SK-N-SH (cell line): ENCODE measurements around the gene TTC27. TPM values are rescaled to one million over a fixed set of nuclear protein-coding genes. Genes with fewer than 3 reads are reported as not detected.

ENCODE experiments used
- CTCF ChIA-PET: fragments of 300-600, 350-600 bp; formaldehyde crosslinking; extraction: SDS; loops from one replicate; lab custom pipeline; 2021; lab: Yijun Ruan, JAX
- POLR2A ChIA-PET: fragments of 350-600 bp; sonication (Branson Sonifier 250); formaldehyde crosslinking; extraction: SDS; loops from one replicate; lab custom pipeline; 2020; ENCODE audit warnings: antibody characterized with exemption, inconsistent platforms; lab: Yijun Ruan, JAX
- DNase-seq: peaks from one replicate; pipeline ENCODE4 v3.0.0; 2012
- H2AFZ ChIP-seq: fragments of 200-600 bp; sonication (generic); 2 replicates; pipeline ENCODE4 v1.8.1; 2016; ENCODE audit warnings: antibody characterized with exemption, mild to moderate bottlenecking, low read depth
- H3F3A ChIP-seq: fragments of 200-600 bp; sonication (generic); replicated peaks from 2 replicates; pipeline ENCODE3; 2016; ENCODE audit warnings: antibody characterized with exemption, mild to moderate bottlenecking; ENCODE audit not compliant: insufficient read depth
- H3K27ac ChIP-seq, 2 experiments: fragments of 200-500 bp in 1 of 2; fragments of 200-600 bp in 1 of 2; sonication (Bioruptor generic) in 1 of 2; sonication (generic), shearing (Covaris generic) in 1 of 2; 2 replicates each; pipeline versions ENCODE4 v1.5.1 to v1.6.1; 2014 to 2016; ENCODE audit warnings: low read depth in 2 of 2, inconsistent platforms in 1 of 2, low read length in 1 of 2, mild to moderate bottlenecking in 1 of 2, mixed read lengths in 1 of 2
- H3K27me3 ChIP-seq: fragments of 200-600 bp; sonication (generic), shearing (Covaris generic); 2 replicates; pipeline ENCODE4 v1.6.1; 2016; ENCODE audit warnings: mixed run types; ENCODE audit not compliant: insufficient read depth
- H3K36me3 ChIP-seq, 2 experiments: fragments of 200-500 bp in 1 of 2; fragments of 200-600 bp in 1 of 2; sonication (Bioruptor generic) in 1 of 2; sonication (generic) in 1 of 2; replicated peaks in 1 of 2; 2 replicates each; pipeline versions ENCODE3 to v1.5.1; 2014 to 2016; ENCODE audit warnings: low read length in 1 of 2, mild to moderate bottlenecking in 1 of 2; ENCODE audit not compliant: insufficient read depth in 2 of 2, control insufficient read depth in 1 of 2
- H3K4me1 ChIP-seq, 2 experiments: fragments of 200-500 bp in 1 of 2; fragments of 200-600 bp in 1 of 2; sonication (Bioruptor generic) in 1 of 2; sonication (generic), shearing (Covaris generic) in 1 of 2; 2 replicates each; pipeline versions ENCODE4 v1.5.1 to v1.6.1; 2014 to 2016; ENCODE audit warnings: low read depth in 1 of 2, low read length in 1 of 2, mixed run types in 1 of 2; ENCODE audit not compliant: insufficient read depth in 2 of 2, control insufficient read depth in 1 of 2
- H3K4me2 ChIP-seq: fragments of 200-600 bp; sonication (generic), shearing (Covaris generic); 2 replicates; pipeline ENCODE4 v1.6.1; 2017; ENCODE audit warnings: mixed run types
- H3K4me3 ChIP-seq, 2 experiments: fragments of 200-500 bp in 1 of 2; fragments of 200-600 bp in 1 of 2; sonication (Bioruptor generic) in 1 of 2; sonication (generic), shearing (Covaris generic) in 1 of 2; 2 replicates each; pipeline versions ENCODE4 v1.5.1 to v1.8.1; 2014 to 2016; ENCODE audit warnings: low read depth in 2 of 2, inconsistent platforms in 1 of 2, low read length in 1 of 2, mild to moderate bottlenecking in 1 of 2, mixed read lengths in 1 of 2, moderate library complexity in 1 of 2
- H3K79me2 ChIP-seq: fragments of 200-600 bp; sonication (generic); 2 replicates; pipeline ENCODE4 v1.8.1; 2017; ENCODE audit warnings: mild to moderate bottlenecking; ENCODE audit not compliant: insufficient read depth
- H3K9ac ChIP-seq: fragments of 200-600 bp; sonication (generic); 2 replicates; pipeline ENCODE4 v1.6.1; 2017; ENCODE audit warnings: mixed run types
- H3K9me2 ChIP-seq: fragments of 200-600 bp; sonication (generic); 2 replicates; pipeline ENCODE4 v1.6.1; 2017; ENCODE audit warnings: mixed run types
- H3K9me3 ChIP-seq: fragments of 200-600 bp; sonication (generic); 2 replicates; pipeline ENCODE4 v1.6.1; 2017; ENCODE audit warnings: mixed run types, mild to moderate bottlenecking, moderate library complexity
- H4K20me1 ChIP-seq: fragments of 200-600 bp; sonication (generic); 2 replicates; pipeline ENCODE4 v1.6.1; 2017; ENCODE audit warnings: mild to moderate bottlenecking, mixed run types; ENCODE audit not compliant: insufficient read depth
- CHD2 ChIP-seq: fragments of 150-350 bp; IDR thresholded peaks from 2 replicates; pipeline ENCODE4 v1.6.1; 2018; ENCODE audit warnings: low read length; ENCODE audit not compliant: partially characterized antibody
- ELF1 ChIP-seq: IDR thresholded peaks from 2 replicates; pipeline ENCODE4 v1.4.0; 2012
- EP300 ChIP-seq, 2 experiments: IDR thresholded peaks; 2 replicates each; pipeline versions ENCODE4 v1.4.0 to v1.6.1; 2012; ENCODE audit warnings: borderline replicate concordance in 1 of 2, low read depth in 1 of 2, low read length in 1 of 2
- EZH2phosphoT487 ChIP-seq: fragments of 200-600 bp; sonication (generic); IDR thresholded peaks from 2 replicates; pipeline ENCODE4 v1.6.1; 2017; ENCODE audit warnings: low read depth, mixed run types, mild to moderate bottlenecking, antibody characterized with exemption, moderate library complexity, borderline replicate concordance
- FOSL2 ChIP-seq: IDR thresholded peaks from 2 replicates; pipeline ENCODE4 v1.4.0; 2012; ENCODE audit warnings: low read depth, mild to moderate bottlenecking, moderate library complexity, borderline replicate concordance
- FOXJ3 ChIP-seq: sonication (generic); formaldehyde crosslinking; IDR thresholded peaks from 2 replicates; pipeline ENCODE4 v1.5.1; 2020; ENCODE audit warnings: mild to moderate bottlenecking, missing genetic modification reagents
- GABPA ChIP-seq: IDR thresholded peaks from 2 replicates; pipeline ENCODE4 v1.4.0; 2012; ENCODE audit warnings: low read depth, mild to moderate bottlenecking
- GATA2 ChIP-seq: sonication (generic); formaldehyde crosslinking; IDR thresholded peaks from 2 replicates; pipeline ENCODE4 v1.5.0; 2020; ENCODE audit warnings: mild to moderate bottlenecking, missing genetic modification reagents
- JUND ChIP-seq: IDR thresholded peaks from 2 replicates; pipeline ENCODE4 v1.4.0; 2012
- NFIC ChIP-seq: IDR thresholded peaks from 2 replicates; pipeline ENCODE4 v1.4.0; 2012; ENCODE audit warnings: borderline replicate concordance
- POLR2AphosphoS5 ChIP-seq: IDR thresholded peaks from 2 replicates; pipeline ENCODE4 v1.6.1; 2012; ENCODE audit warnings: low read depth, low read length
- RAD21 ChIP-seq: IDR thresholded peaks from 2 replicates; pipeline ENCODE4 v1.6.1; 2012; ENCODE audit warnings: mild to moderate bottlenecking, low read length
- RCOR1 ChIP-seq: fragments of 150-350 bp; IDR thresholded peaks from 2 replicates; pipeline ENCODE4 v1.6.1; 2017; ENCODE audit warnings: antibody characterized with exemption, low read length
- RXRA ChIP-seq: IDR thresholded peaks from 2 replicates; pipeline ENCODE4 v1.4.0; 2012; ENCODE audit warnings: low read depth, mild to moderate bottlenecking, borderline replicate concordance
- TAF1 ChIP-seq: IDR thresholded peaks from 2 replicates; pipeline ENCODE4 v1.6.1; 2012; ENCODE audit warnings: low read depth, mild to moderate bottlenecking, low read length, moderate library complexity, borderline replicate concordance
- TCF12 ChIP-seq: IDR thresholded peaks from 2 replicates; pipeline ENCODE4 v1.4.0; 2012
- WGBS: methylation state at CpG from one replicate; pipeline ENCODE4 v1.1.6; 2017; ENCODE audit warnings: low lambda C conversion rate; 5-methylcytosine and 5-hydroxymethylcytosine counted together
- polyA plus RNA-seq, 3 experiments: library from polyadenylated mRNA; depleted of rRNA; stranded (reverse); fragments of >200 nt; gene quantifications; 2 replicates each; pipeline ENCODE4 v1.2.3, GENCODE V29; 2012
- TF ChIP-seq, protein P1 (sequence below): IDR thresholded peaks from 2 replicates; pipeline ENCODE4; 2012
- TF ChIP-seq, protein P2 (sequence below): IDR thresholded peaks from 2 replicates; pipeline ENCODE4 v1.4.0; 2012; ENCODE audit warnings: low read depth, borderline replicate concordance
- TF ChIP-seq, protein P3 (sequence below): IDR thresholded peaks from 2 replicates; pipeline ENCODE4 v1.4.0; 2012; ENCODE audit warnings: low read depth

Gene TTC27
- polyA plus RNA-seq, 1 of the 3 experiments (the other 2 are of a cell fraction): 14.4 TPM

DNA sequence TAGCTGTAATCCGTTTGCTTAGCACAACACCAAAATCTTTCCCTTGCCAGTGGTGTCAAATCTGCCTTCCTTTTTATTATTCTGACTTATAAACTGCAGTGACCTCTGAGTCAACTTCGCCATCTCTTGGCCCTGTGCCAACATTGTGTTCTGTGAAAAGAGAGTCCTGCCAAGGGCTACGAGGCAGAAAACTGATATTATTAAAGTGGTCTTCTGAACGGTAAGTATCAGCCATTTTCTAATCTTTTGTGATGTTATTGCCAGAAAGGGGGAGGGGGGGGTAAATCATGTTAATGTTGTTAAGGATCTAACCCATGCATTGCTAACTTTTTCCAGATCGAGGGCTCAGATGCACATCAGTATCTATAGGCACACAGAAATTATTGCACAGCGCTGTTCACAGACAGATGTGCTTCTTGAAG, 197.5 kb downstream of the TTC27 start:
- no peaks in the 10 kb centered on the region for H3K27me3 ChIP-seq
- POLR2A ChIA-PET: no interaction called here
- 17% methylated on average over 6 of the region's 6 CpGs for WGBS
- CTCF ChIA-PET: interaction anchor here (1.4 to 1.7 kb wide), 3 partner anchors 10 to 52 kb away, joined by 4 to 6 read pairs (median 6); no protein-coding TSS in a partner anchor
- TF ChIP-seq EZH2phosphoT487 (no peak), NFIC (peak; percentile 99), EP300 (IDR thresholded peaks at IDR 0.05; ENCODE audit: borderline replicate concordance in 1 of 2, low read depth in 1 of 2, low read length in 1 of 2) (peak; percentile 34 to 81; a peak in 3 of 4 replicates), FOSL2 (peak; percentile 15; the same call in 1 of the 2 replicates), POLR2AphosphoS5 (peak; percentile 35; the same call in 1 of the 2 replicates), JUND (peak; percentile 39; the same call in 1 of the 2 replicates), FOXJ3 (no peak), RXRA (peak; percentile 94), TAF1 (no peak), CHD2 (peak; percentile 83), TCF12 (peak; percentile 48; the same call in 1 of the 2 replicates), RAD21 (peak; percentile 27; the same call in 1 of the 2 replicates), RCOR1 (peak; percentile 80), GATA2 (CRISPR knock-in tag) (peak; percentile 86), ELF1 (no peak), GABPA (no peak)
- TF ChIP-seq, protein P1, sequence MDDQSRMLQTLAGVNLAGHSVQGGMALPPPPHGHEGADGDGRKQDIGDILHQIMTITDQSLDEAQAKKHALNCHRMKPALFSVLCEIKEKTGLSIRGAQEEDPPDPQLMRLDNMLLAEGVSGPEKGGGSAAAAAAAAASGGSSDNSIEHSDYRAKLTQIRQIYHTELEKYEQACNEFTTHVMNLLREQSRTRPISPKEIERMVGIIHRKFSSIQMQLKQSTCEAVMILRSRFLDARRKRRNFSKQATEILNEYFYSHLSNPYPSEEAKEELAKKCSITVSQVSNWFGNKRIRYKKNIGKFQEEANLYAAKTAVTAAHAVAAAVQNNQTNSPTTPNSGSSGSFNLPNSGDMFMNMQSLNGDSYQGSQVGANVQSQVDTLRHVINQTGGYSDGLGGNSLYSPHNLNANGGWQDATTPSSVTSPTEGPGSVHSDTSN: 0 out of 2 replicates have a peak, but pooled peaks have one; percentile 29
- TF ChIP-seq, protein P2, sequence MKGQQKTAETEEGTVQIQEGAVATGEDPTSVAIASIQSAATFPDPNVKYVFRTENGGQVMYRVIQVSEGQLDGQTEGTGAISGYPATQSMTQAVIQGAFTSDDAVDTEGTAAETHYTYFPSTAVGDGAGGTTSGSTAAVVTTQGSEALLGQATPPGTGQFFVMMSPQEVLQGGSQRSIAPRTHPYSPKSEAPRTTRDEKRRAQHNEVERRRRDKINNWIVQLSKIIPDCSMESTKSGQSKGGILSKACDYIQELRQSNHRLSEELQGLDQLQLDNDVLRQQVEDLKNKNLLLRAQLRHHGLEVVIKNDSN: no peak
- TF ChIP-seq, protein P3, sequence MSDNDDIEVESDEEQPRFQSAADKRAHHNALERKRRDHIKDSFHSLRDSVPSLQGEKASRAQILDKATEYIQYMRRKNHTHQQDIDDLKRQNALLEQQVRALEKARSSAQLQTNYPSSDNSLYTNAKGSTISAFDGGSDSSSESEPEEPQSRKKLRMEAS: peak; percentile 13; the same call in 1 of the 2 replicates
- TF ChIP-seq, all 33 proteins: peak for 13
- Histone ChIP-seq H3K4me2 (peak overlapping the region; percentile 22; the same call in 1 of the 2 replicates), H3K4me3 (no peak overlapping the region; a peak in 1 of 4 replicates), H2AFZ (no peak overlapping the region), H3K27ac (peak overlapping the region; percentile 6 to 81; a peak in 3 of 4 replicates), H3K9me2 (no peaks in the 10 kb centered on the region), H3K36me3 (peaks cover 11 to 14% of the 10 kb centered on the region in 2 experiments), H3K79me2 (no peaks in the 10 kb centered on the region), H3K9ac (no peak overlapping the region), H3K9me3 (peaks cover 4% of the 10 kb centered on the region; the same call in 1 of the 2 replicates), H3K4me1 (peaks cover 11 to 29% of the 10 kb centered on the region in 2 experiments), H4K20me1 (no peaks in the 10 kb centered on the region), H3F3A (no peaks in the 10 kb centered on the region)
- peak; percentile 59 for DNase-seq
